HPDE6-E6E7 (cell line): Measurements from ENCODE around the gene PCDHA4.

Source experiments
- DNase-seq: peaks from one replicate; pipeline ENCODE4 v3.0.0; 2011; ENCODE audit warnings: missing footprints; ENCODE audit errors: extremely low spot score

Gene PCDHA4

GRCh38 chr5:140855772-140856674 is 49.2 kb downstream of the PCDHA4 start, which contains the start of gene PCDHA10:
Gene PCDHA10 (plus strand): TSS chr5:140855897. CDS start chr5:140856049, 152 bp downstream.
- no peak for DNase-seq

GRCh38 chr5:140857177-140857986 is 50.5 kb downstream of the PCDHA4 start:
- DNase-seq = no peak

GRCh38 chr5:140857987-140858240 is 51.0 kb downstream of the PCDHA4 start:
- no peak for DNase-seq

GRCh38 chr5:140862441-140863295 is 55.8 kb downstream of the PCDHA4 start:
- DNase-seq = no peak
